Measurements from ENCODE around the gene EML4. TPM values are rescaled to one million over a fixed set of nuclear protein-coding genes. Genes with fewer than 3 reads are reported as not detected.

Gene EML4
- total RNA-seq, 1 donor from 2014 or later: 117 TPM

DNA sequence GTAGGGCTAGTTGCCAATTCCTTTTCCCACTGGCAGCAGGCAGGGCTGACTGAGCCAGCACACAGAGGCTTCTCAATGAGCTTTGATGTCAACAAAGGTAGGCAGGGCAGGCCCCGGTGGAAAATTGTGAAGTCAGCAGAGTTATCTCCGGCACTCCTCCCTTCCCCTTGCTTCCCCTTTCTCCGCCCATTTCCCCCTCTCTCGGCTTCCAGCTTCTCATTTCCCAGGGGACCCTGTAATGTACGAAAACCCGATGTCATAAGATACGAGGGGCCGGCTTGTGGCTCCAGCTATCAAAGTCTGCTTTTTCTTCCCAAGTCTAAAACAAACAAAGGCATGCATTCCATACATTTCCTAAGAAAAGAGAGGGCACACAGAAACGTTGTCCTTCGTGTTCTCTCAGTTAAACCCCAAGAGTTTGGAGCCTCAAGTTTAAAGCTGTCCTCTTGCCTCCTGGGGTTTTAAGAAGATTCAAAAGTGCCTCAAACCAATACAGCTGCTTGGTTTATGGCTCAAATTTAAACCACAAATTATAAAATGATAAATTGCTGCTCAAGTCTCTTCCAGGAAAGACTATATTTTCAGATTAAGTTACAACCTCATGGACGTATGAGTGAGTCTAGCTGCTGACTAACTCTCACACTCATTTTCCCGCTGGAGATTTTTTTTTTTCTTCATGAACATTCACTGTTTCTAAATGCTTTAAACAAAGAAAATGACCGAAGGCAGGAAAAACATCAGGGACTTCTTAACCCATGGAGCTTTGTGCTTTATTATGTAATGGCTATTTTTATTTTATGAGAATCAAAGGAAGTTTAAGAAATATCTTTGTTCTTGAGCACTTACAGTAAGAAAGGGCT lies 27.2 kb upstream of the EML4 start:
- Mint-ChIP-seq H3K36me3 (no peaks in the 10 kb centered on the region), H3K27me3 (no peaks in the 10 kb centered on the region), H3K4me1 (ENCODE audit: unreplicated experiment) (peaks cover 50% of the 10 kb centered on the region), H3K4me3 (peak overlapping the region; percentile 83), H3K27ac (peak overlapping the region; percentile 87), H3K9me3 (peaks cover 3% of the 10 kb centered on the region)
- TF ChIP-seq, protein P1, sequence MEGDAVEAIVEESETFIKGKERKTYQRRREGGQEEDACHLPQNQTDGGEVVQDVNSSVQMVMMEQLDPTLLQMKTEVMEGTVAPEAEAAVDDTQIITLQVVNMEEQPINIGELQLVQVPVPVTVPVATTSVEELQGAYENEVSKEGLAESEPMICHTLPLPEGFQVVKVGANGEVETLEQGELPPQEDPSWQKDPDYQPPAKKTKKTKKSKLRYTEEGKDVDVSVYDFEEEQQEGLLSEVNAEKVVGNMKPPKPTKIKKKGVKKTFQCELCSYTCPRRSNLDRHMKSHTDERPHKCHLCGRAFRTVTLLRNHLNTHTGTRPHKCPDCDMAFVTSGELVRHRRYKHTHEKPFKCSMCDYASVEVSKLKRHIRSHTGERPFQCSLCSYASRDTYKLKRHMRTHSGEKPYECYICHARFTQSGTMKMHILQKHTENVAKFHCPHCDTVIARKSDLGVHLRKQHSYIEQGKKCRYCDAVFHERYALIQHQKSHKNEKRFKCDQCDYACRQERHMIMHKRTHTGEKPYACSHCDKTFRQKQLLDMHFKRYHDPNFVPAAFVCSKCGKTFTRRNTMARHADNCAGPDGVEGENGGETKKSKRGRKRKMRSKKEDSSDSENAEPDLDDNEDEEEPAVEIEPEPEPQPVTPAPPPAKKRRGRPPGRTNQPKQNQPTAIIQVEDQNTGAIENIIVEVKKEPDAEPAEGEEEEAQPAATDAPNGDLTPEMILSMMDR (conservative IDR thresholded peaks at IDR 0.05): no peak
- DNase-seq (ENCODE audit: extremely low spot score, unreplicated experiment): peak; percentile 77

DNA sequence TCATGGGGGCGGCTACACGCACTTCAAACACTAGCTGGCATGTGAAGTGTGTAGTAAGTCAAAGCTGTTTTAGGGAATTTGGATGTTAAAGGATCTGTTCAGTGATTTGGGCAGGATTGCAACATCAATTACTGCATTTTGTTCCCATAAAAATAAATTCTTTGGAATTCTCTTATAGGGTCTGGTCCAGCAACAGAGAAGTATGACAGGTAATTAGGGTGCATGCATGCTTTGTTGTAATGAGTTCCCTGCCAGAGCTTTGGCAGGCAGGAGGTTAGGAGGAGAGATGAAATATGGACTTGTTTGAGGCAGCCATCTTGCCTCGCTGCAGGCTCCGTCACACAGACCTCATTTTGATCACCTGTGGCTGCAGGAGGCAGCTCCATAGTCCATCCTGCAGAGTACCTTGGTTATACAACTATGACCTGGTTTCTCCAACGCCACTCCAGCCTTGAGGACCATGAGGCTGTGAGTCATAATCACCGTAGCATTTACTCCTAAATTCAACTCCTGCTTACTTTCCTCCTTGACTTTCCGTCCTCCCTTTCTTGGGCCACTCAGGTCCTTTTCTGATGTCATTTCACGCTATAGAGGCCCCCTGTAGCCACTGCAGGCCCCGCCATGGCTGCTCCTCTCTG lies 26.5 kb upstream of the EML4 start:
- Mint-ChIP-seq H3K9me3 (peaks cover 3% of the 10 kb centered on the region), H3K27me3 (no peaks in the 10 kb centered on the region), H3K27ac (peak overlapping the region; percentile 87), H3K36me3 (no peaks in the 10 kb centered on the region), H3K4me3 (peak overlapping the region; percentile 83), H3K4me1 (ENCODE audit: unreplicated experiment) (peaks cover 46% of the 10 kb centered on the region)
- TF ChIP-seq, protein P1 (conservative IDR thresholded peaks at IDR 0.05): no peak
- DNase-seq (ENCODE audit: extremely low spot score, unreplicated experiment): no peak

DNA sequence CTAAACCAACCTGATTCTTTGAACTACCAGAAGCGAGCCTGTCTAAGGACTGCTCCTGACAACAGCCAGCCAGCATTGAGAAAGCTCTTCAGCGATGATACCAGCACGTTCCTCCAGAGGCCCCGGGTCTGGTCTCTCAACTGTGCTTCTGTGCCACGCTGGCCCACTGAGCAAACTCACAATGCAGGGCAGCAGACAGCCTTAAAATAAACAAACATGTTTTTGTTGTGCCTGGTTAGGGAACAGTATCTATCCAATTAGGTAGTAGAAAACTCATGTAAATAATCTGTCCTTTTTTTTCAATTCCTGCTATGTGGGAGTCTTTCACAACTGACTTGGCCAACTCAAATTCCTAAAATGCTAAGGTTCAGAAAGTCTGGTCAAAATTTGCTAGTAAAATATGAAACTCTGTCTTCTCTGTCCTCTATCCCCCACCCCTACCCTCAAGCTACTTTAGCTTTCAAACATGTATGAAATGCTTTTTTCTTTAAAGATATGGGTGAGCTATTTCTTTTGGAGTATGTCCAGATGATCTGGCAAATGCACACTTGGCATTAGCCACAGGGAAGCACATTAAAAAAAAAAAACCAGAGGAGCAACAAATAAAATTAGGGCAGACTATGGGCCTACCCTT lies 21.4 kb upstream of the EML4 start:
- no peak for DNase-seq (ENCODE audit: extremely low spot score, unreplicated experiment)
- H3K4me3 Mint-ChIP-seq: no peak overlapping the region
- no peaks in the 10 kb centered on the region for H3K36me3 Mint-ChIP-seq
- TF ChIP-seq, protein P1 (conservative IDR thresholded peaks at IDR 0.05): no peak
- H3K9me3 Mint-ChIP-seq: no peaks in the 10 kb centered on the region
- H3K4me1 Mint-ChIP-seq (ENCODE audit: unreplicated experiment): peaks cover 21% of the 10 kb centered on the region
- no peaks in the 10 kb centered on the region for H3K27me3 Mint-ChIP-seq
- peak overlapping the region; percentile 42 for H3K27ac Mint-ChIP-seq

DNA sequence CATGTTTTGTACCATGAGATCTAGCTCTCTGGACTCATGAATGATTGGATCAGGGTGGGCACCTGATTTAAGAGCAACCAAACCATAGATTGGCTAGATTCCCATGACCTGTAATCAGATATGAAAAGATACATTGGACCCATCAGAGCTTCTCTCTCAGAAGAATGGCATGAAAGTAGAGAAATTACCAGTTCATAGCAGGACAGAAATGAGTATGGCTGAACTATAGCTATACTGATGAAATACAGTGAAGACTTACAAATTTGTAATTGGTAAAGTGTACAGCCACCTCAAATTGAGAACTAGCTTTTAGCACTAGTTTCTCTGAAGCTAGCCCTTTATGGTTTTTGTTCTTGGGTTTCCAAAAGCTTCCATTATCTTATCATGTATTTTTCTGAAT lies 19.0 kb upstream of the EML4 start:
- Mint-ChIP-seq H3K4me1 (ENCODE audit: unreplicated experiment) (peaks cover 14% of the 10 kb centered on the region), H3K36me3 (no peaks in the 10 kb centered on the region), H3K27ac (no peak overlapping the region), H3K27me3 (no peaks in the 10 kb centered on the region), H3K9me3 (no peaks in the 10 kb centered on the region), H3K4me3 (no peak overlapping the region)
- TF ChIP-seq, protein P1 (conservative IDR thresholded peaks at IDR 0.05): no peak
- DNase-seq (ENCODE audit: extremely low spot score, unreplicated experiment): no peak

DNA sequence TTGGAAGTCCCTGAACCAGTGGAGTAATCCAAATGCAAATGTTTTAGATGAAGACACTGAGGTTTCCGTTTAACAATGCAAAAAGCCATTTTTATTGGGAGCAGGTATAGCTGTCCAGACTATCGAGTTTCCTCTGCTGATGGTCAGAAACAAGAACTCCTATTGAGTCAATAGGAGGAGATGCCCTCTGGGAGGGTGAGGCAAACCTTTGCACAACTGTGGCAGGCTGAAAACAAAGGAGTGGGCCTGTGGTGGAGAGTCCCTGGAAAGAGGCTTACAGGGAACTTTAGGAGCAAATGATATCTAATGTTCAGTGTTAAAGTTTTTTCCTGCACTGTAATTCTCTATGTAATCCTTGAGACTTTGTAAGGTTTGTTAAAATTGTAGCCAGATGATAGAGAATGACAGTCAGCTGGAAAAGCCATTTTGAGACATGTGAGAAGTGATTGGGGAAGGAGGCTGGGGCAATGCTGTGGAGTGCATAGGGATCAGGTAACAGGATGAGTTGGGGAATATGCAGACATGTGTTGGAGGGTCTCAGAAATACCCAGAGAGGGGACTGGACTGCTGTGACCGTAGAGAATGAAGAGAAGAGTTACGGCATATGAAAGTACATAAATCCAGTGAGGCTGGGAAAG lies 15.1 kb upstream of the EML4 start:
- no peaks in the 10 kb centered on the region for H3K9me3 Mint-ChIP-seq
- peaks cover 14% of the 10 kb centered on the region for H3K4me1 Mint-ChIP-seq (ENCODE audit: unreplicated experiment)

More for the DNA sequence above, 15.1 kb upstream of the EML4 start:
- Mint-ChIP-seq H3K27ac (no peak overlapping the region), H3K4me3 (no peak overlapping the region), H3K36me3 (no peaks in the 10 kb centered on the region), H3K27me3 (no peaks in the 10 kb centered on the region)
- TF ChIP-seq, protein P1 (conservative IDR thresholded peaks at IDR 0.05): no peak
- DNase-seq (ENCODE audit: extremely low spot score, unreplicated experiment): no peak

All from type B pancreatic cell (in vitro differentiated cells).